Vagina (tissue), 2 donors: ENCODE data around the gene TBC1D7.

ENCODE experiments used
- POLR2A ChIP-seq, 2 donors: fragments of 450-650 bp; IDR thresholded peaks; one replicate each; pipeline ENCODE4 v1.6.1; 2017; ENCODE audit warnings: antibody characterized with exemption in 2 of 2, mild to moderate bottlenecking in 2 of 2, moderate library complexity in 2 of 2
- TF ChIP-seq, protein P1 (sequence below), 3 experiments: fragments of 450-650 bp in 2 of 3; fragments of 200-600 bp in 1 of 3; sonication (generic) in 1 of 3; IDR thresholded peaks; one replicate each; pipeline ENCODE4 v1.5.1; 2017 to 2019; ENCODE audit warnings: antibody characterized with exemption in 3 of 3, mild to moderate bottlenecking in 2 of 3, moderate library complexity in 2 of 3

DNA sequence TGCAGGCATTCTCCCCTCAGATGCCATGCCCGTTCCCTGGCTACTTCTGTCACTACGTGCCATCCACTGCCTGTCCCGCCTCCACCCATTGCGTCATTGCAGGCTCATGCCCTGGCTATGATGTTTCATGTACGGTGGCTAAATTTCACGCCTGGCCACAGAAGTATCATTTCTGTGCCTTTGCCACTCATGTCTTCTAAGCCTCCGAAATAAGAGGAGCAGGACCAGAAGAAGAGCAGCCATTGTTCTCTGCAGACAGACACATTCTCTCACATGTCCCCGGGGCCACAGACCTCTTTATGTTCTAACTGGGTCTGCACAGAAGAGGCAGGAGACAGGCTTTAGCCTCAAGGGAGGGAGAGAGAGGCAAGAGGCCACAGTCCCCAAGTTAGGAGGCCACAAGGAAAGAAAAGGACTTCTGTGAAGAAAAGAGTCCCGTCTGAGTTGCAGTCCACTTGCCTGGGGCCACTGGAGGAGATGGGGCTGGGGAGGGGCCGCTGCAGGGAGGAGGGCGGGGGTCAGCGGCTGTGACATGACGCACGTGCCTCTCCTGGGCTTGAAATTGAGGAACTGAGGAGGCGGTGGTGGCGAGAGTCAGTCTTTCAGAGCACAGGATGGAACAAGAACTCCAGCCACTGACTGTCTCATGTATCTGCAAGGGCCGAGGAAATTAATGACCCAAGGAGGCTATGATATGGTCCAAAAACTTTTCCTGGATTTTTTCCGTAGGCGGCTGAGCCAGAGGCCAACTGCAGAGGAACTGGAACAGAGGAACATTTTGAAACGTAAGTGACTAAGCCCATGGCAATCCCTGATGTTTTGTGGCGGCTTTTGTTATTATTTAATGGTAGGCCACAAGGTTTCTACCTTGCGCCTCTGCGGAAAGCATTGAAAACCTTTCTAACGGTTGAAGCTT is 55.9 kb downstream of the TBC1D7 start:
- TF ChIP-seq, protein P1, sequence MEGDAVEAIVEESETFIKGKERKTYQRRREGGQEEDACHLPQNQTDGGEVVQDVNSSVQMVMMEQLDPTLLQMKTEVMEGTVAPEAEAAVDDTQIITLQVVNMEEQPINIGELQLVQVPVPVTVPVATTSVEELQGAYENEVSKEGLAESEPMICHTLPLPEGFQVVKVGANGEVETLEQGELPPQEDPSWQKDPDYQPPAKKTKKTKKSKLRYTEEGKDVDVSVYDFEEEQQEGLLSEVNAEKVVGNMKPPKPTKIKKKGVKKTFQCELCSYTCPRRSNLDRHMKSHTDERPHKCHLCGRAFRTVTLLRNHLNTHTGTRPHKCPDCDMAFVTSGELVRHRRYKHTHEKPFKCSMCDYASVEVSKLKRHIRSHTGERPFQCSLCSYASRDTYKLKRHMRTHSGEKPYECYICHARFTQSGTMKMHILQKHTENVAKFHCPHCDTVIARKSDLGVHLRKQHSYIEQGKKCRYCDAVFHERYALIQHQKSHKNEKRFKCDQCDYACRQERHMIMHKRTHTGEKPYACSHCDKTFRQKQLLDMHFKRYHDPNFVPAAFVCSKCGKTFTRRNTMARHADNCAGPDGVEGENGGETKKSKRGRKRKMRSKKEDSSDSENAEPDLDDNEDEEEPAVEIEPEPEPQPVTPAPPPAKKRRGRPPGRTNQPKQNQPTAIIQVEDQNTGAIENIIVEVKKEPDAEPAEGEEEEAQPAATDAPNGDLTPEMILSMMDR (IDR thresholded peaks at IDR 0.05) = no peak
- TF ChIP-seq POLR2A (IDR thresholded peaks at IDR 0.05) = no peak
